B cell (primary cell): ENCODE data around the gene MAP3K4. TPM values are rescaled to one million over a fixed set of nuclear protein-coding genes. Genes with fewer than 3 reads are reported as not detected.

ENCODE experiments used
- ATAC-seq: fragments of 200-7000 bp; cut with Tn5 transposase; one replicate; pipeline ENCODE4 v1.10.0; 2021; ENCODE audit warnings: low read depth, mild to moderate bottlenecking, moderate number of reproducible peaks, moderate library complexity
- CTCF ChIA-PET: fragments of 350-600 bp; sonication (Branson Sonifier 250); formaldehyde crosslinking; loops from one replicate; lab custom pipeline; 2021; ENCODE audit warnings: antibody characterized with exemption, inconsistent platforms; lab: Charles Lee
- POLR2A ChIA-PET: fragments of 350-600 bp; sonication (Branson Sonifier 250); formaldehyde crosslinking; loops from one replicate; lab custom pipeline; 2021; ENCODE audit warnings: antibody characterized with exemption; lab: Charles Lee
- DNase-seq: peaks from one replicate; pipeline ENCODE4 v3.0.0; 2013
- H2AFZ ChIP-seq: 2 replicates; pipeline ENCODE4 v1.6.1; 2012; ENCODE audit warnings: mild to moderate bottlenecking, low read depth, low read length; ENCODE audit not compliant: insufficient read depth, poor library complexity, severe bottlenecking
- H3K27ac ChIP-seq, 2 donors: 1 replicate in 1 of 2; 2 replicates in 1 of 2; pipeline ENCODE4 v1.5.1; 2012 to 2013; ENCODE audit warnings: low read length in 2 of 2, mild to moderate bottlenecking in 2 of 2, moderate library complexity in 1 of 2
- H3K27me3 ChIP-seq, 4 experiments: fragments of 200-600 bp in 1 of 4; sonication (generic) in 1 of 4; replicated peaks in 1 of 4; 1 replicate in 2 of 4; 2 replicates in 2 of 4; pipeline versions ENCODE4 v1.6.1 to v1.7.0; 2013 to 2016; ENCODE audit warnings: low read length in 3 of 4, mild to moderate bottlenecking in 2 of 4, mixed read lengths in 1 of 4, moderate library complexity in 1 of 4; ENCODE audit not compliant: insufficient read depth in 4 of 4, control insufficient read depth in 3 of 4; ENCODE audit errors: control extremely low read depth in 1 of 4
- H3K36me3 ChIP-seq, 2 experiments: replicated peaks in 1 of 2; 1 replicate in 1 of 2; 2 replicates in 1 of 2; pipeline versions ENCODE4 v1.6.1 to v1.7.1; 2013; ENCODE audit warnings: low read length in 1 of 2; ENCODE audit not compliant: insufficient read depth in 2 of 2, control insufficient read depth in 1 of 2; ENCODE audit errors: control extremely low read depth in 1 of 2, extremely low read depth in 1 of 2
- H3K4me1 ChIP-seq, 2 donors: fragments of 200-600 bp in 1 of 2; sonication (generic) in 1 of 2; 1 replicate in 1 of 2; 2 replicates in 1 of 2; pipeline versions ENCODE4 v1.5.1 to v1.6.1; 2013 to 2017; ENCODE audit warnings: low read length in 2 of 2; ENCODE audit not compliant: control insufficient read depth in 2 of 2, insufficient read depth in 2 of 2
- H3K4me2 ChIP-seq: replicated peaks from 2 replicates; pipeline ENCODE3; 2012; ENCODE audit warnings: mild to moderate bottlenecking, low read depth, low read length; ENCODE audit not compliant: poor library complexity, severe bottlenecking
- H3K4me3 ChIP-seq, 5 experiments: fragments of 200-600 bp in 1 of 5; sonication (generic) in 1 of 5; 1 replicate in 3 of 5; 2 replicates in 2 of 5; pipeline versions ENCODE4 v1.5.1 to v1.7.0; 2011 to 2016; ENCODE audit warnings: low read length in 4 of 5, mild to moderate bottlenecking in 4 of 5, low read depth in 2 of 5, control low read depth in 1 of 5, moderate library complexity in 1 of 5; ENCODE audit not compliant: insufficient read depth in 1 of 5; ENCODE audit errors: control extremely low read depth in 1 of 5, extremely low read depth in 1 of 5
- H3K79me2 ChIP-seq: fragments of 200-600 bp; sonication (generic); one replicate; pipeline ENCODE4 v1.6.0; 2016; ENCODE audit warnings: low read length; ENCODE audit not compliant: control insufficient read depth, insufficient read depth
- H3K9ac ChIP-seq: fragments of 200-600 bp; sonication (generic); 2 replicates; pipeline ENCODE4 v1.6.1; 2017; ENCODE audit warnings: mild to moderate bottlenecking, low read length, moderate library complexity
- H3K9me3 ChIP-seq, 3 donors: one replicate each; pipeline versions ENCODE4 v1.6.1 to v1.7.1; 2013; ENCODE audit warnings: low read length in 2 of 3; ENCODE audit not compliant: control insufficient read depth in 2 of 3, insufficient read depth in 1 of 3; ENCODE audit errors: control extremely low read depth in 1 of 3
- H4K20me1 ChIP-seq: 2 replicates; pipeline ENCODE4 v1.6.0; 2012; ENCODE audit warnings: mild to moderate bottlenecking, low read length; ENCODE audit not compliant: insufficient read depth, control insufficient read depth, poor library complexity, severe bottlenecking
- H3K27ac Mint-ChIP-seq: one replicate; pipeline ENCODE4 v1.8.0; 2021; ENCODE audit warnings: mixed read lengths
- H3K27me3 Mint-ChIP-seq: one replicate; pipeline ENCODE4 v1.8.0; 2021; ENCODE audit warnings: mixed read lengths
- H3K4me1 Mint-ChIP-seq: one replicate; pipeline ENCODE4 v1.8.0; 2021; ENCODE audit warnings: mixed read lengths
- H3K4me3 Mint-ChIP-seq: one replicate; pipeline ENCODE4 v1.8.0; 2021; ENCODE audit warnings: mixed read lengths
- H3K9me3 Mint-ChIP-seq: one replicate; pipeline ENCODE4 v1.8.0; 2022; ENCODE audit warnings: mixed read lengths; ENCODE audit not compliant: insufficient read depth
- CTCF ChIP-seq: fragments of 200-600 bp; IDR thresholded peaks from one replicate; pipeline ENCODE4 v1.8.0; 2022; ENCODE audit warnings: antibody characterized with exemption, mild to moderate bottlenecking
- EZH2 ChIP-seq: IDR thresholded peaks from 2 replicates; pipeline ENCODE4 v1.6.1; 2012; ENCODE audit warnings: borderline replicate concordance, low read depth, mild to moderate bottlenecking, moderate library complexity, low read length; ENCODE audit not compliant: insufficient read depth, poor library complexity, severe bottlenecking
- WGBS: methylation state at CpG from one replicate; pipeline ENCODE4 v1.1.5; 2013; ENCODE audit warnings: missing lambda C conversion rate; ENCODE audit not compliant: insufficient coverage; 5-methylcytosine and 5-hydroxymethylcytosine counted together
- intact Hi-C: fragments of 100-400 bp; cut with micrococcal nuclease; formaldehyde crosslinking; loops from one replicate; pipeline ENCODE4 v1.10.0; 2022
- polyA plus RNA-seq: library from polyadenylated mRNA; depleted of rRNA; stranded (reverse); fragments of >200 nt; gene quantifications from 2 replicates; pipeline ENCODE4 v1.2.3, GENCODE V29; 2012
- total RNA-seq, 2 donors: library from RNA; stranded (reverse); fragments of 120-200 nt in 1 of 2; gene quantifications; 1 replicate in 1 of 2; 2 replicates in 1 of 2; pipeline versions ENCODE4 v1.2.3 to v1.2.4, GENCODE V29; 2013 to 2022

The MAP3K4 gene
- total and polyA plus RNA-seq, 2 donors (not counting 1 experiment from before 2014, with no cell fraction given) = 24.4 to 105 TPM

GRCh38 chr6:161108916-161109315 lies 117.3 kb downstream of the MAP3K4 start:
- 100% methylated on average over 2 of the region's 5 CpGs for WGBS
- CTCF ChIA-PET = no interaction called here
- intact Hi-C loops = no loop called here
- no peaks in the 10 kb centered on the region for H3K9me3 ChIP-seq
- no peak overlapping the region for H3K4me3 Mint-ChIP-seq
- no peak overlapping the region for H3K4me2 ChIP-seq
- no peaks in the 10 kb centered on the region for H3K27me3 Mint-ChIP-seq
- no peak overlapping the region for H3K27ac Mint-ChIP-seq
- no peaks in the 10 kb centered on the region for H3K9me3 Mint-ChIP-seq
- H3K27ac ChIP-seq = no peak overlapping the region
- ATAC-seq (no peak), DNase-seq (no peak)
- H2AFZ ChIP-seq = no peak overlapping the region
- peaks cover 21 to 80% of the 10 kb centered on the region in 2 experiments for H3K36me3 ChIP-seq
- H3K4me1 Mint-ChIP-seq = no peaks in the 10 kb centered on the region
- no peaks in the 10 kb centered on the region for H3K27me3 ChIP-seq
- no peak for TF ChIP-seq CTCF
- no peak for TF ChIP-seq EZH2
- H3K9ac ChIP-seq = no peak overlapping the region
- H3K4me3 ChIP-seq = no peak overlapping the region
- H4K20me1 ChIP-seq = no peaks in the 10 kb centered on the region
- no peaks in the 10 kb centered on the region for H3K4me1 ChIP-seq
- no peaks in the 10 kb centered on the region for H3K79me2 ChIP-seq
- POLR2A ChIA-PET = no interaction called here

- H3K27me3 ChIP-seq = no peaks in the 10 kb centered on the region
- H3K4me3 ChIP-seq = no peak overlapping the region
- TF ChIP-seq EZH2 = no peak
- no peak for TF ChIP-seq CTCF
- no peak overlapping the region for H3K9ac ChIP-seq
- no peaks in the 10 kb centered on the region for H3K79me2 ChIP-seq
- no peak for ATAC-seq
- Mint-ChIP-seq H3K9me3 (no peaks in the 10 kb centered on the region), H3K4me3 (no peak overlapping the region), H3K4me1 (no peaks in the 10 kb centered on the region), H3K27me3 (no peaks in the 10 kb centered on the region), H3K27ac (no peak overlapping the region)
- DNase-seq = no peak
- no peaks in the 10 kb centered on the region for H4K20me1 ChIP-seq
- WGBS = 100% methylated on average over 2 of the region's 4 CpGs
- peaks cover 21 to 84% of the 10 kb centered on the region in 2 experiments for H3K36me3 ChIP-seq
- ChIA-PET CTCF (no interaction called here), POLR2A (no interaction called here)
- no peak overlapping the region for H3K4me2 ChIP-seq
- no peaks in the 10 kb centered on the region for H3K4me1 ChIP-seq
- intact Hi-C loops = no loop called here
- no peaks in the 10 kb centered on the region for H3K9me3 ChIP-seq
- no peak overlapping the region for H3K27ac ChIP-seq
- no peak overlapping the region for H2AFZ ChIP-seq
Observed at GRCh38 chr6:161109366-161109765, 117.8 kb downstream of the MAP3K4 start.
